Stimulated activated CD8-positive, alpha-beta memory T cell treated with anti-CD3 and anti-CD28 coated beads, Interleukin-4, amount 100 ng/mL, for 4 hours (primary cell): ENCODE measurements around the gene TENT4A.
"Not testable (repeated sequence)": the region's sequence is repeated elsewhere in the genome, so short reads cannot be mapped to it uniquely, and the experiment has no call there.

Source experiments
- DNase-seq, 2 donors: peaks; one replicate each; pipeline ENCODE4 v3.0.0-alpha.2; 2020; ENCODE audit warnings: low read depth in 2 of 2, low spot score in 1 of 2

TENT4A gene

DNA sequence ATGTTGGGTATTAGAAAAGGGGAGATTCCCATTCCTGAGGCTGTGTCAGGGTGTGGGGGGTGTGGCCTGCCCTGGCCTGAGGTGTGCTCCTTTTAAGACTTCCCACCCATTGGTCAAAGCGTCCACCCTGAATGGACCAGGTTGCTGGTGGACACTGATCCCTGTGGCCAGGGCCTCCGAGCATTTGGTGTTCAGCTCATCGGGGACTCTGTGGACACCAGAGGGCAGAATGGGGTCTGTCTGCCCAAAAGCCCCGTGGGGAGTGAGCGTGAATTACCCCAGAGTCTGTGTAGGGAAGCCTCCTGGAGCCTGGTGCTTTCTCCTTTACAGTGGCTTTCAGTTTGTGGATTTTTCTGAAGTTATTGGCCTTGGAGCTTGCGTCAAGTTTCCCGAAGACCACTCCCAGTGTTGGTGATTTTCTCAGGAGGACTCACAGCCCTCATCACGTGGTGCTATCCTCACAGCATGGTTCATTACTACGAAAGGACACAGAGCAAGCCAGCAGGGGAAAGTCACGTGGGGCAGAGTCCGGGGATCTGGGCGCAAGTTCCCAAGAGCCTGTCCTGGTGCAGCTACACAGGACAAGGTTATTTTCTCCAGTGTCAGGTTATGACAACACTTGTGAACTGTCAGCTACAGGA, 55.5 kb downstream of the TENT4A start:
- no peak for DNase-seq

- DNase-seq, result no peak
Observed at GRCh38 chr5:6770826-6771607, 57.8 kb downstream of the TENT4A start.

GRCh38 chr5:6772886-6773285, 59.7 kb downstream of the TENT4A start:
- no peak for DNase-seq

- no peak for DNase-seq
Observed at GRCh38 chr5:6773342-6774035, 60.3 kb downstream of the TENT4A start.

- DNase-seq, result not testable (repeated sequence)
Observed at GRCh38 chr5:6774207-6774606, 61.0 kb downstream of the TENT4A start.

- no peak for DNase-seq
Observed at GRCh38 chr5:6774721-6775204, 61.5 kb downstream of the TENT4A start.

DNA sequence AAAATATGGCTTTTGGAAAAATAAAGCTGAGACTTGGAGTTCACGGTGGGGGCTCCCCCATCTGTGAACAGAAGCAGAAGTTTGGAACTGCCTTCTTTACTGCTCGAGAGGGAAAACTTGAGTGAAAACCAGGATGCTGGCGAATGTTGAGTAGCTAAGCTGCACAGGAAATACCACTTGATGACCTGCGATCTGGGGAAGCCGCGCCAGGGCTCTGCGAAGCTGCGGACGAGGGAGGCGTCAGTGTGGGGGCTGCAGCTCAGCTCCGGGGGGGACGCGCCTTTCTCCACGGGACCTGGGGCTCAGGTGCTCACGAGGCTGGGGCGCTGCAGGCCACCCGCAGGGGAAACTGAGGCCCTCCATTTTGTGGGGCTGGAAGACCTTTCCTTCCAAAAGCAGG, 62.3 kb downstream of the TENT4A start:
- DNase-seq, result no peak

- no peak for DNase-seq
Observed at GRCh38 chr5:6780802-6781391, 67.7 kb downstream of the TENT4A start.

DNA sequence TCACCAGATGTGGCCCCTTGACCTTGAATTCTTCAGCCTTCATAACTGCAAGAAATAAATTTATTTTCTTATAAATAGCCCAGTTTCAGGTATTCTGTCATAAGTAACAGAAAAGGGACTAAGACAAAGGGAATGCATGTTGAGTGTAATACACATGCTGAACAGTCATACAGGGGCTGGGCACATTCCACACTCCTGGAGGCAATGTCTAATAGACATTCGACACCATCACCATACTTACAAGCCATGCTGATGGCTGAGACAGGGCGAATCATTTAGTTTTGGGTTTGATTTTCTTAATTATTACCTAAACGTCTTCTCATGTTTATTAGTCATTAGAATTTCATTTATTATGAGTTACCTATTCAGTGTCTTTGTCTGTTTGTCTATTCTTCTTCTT, 68.5 kb downstream of the TENT4A start:
- DNase-seq, result no peak

GRCh38 chr5:6783787-6784186, 70.6 kb downstream of the TENT4A start:
- no peak for DNase-seq

DNA sequence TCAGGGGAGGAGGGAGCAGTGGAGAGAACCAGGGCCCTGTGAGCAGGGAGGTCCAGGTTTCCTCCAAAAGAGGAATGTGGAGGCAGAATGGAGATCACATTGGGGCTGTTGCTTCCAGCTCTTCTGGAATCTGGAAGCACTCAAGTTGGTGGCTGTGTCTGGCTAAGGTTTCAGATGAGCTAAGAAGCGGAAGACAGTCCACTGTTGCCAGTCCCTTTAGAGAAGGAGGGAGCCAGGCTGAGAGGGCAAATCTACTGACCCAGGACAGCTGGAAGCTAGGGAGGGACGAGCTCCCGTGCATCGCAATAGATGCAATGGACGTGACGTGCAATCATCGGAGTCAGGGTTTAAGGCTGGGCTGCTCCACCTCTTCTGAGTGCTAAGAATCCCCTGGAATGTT, 71.2 kb downstream of the TENT4A start:
- DNase-seq, result no peak

DNA sequence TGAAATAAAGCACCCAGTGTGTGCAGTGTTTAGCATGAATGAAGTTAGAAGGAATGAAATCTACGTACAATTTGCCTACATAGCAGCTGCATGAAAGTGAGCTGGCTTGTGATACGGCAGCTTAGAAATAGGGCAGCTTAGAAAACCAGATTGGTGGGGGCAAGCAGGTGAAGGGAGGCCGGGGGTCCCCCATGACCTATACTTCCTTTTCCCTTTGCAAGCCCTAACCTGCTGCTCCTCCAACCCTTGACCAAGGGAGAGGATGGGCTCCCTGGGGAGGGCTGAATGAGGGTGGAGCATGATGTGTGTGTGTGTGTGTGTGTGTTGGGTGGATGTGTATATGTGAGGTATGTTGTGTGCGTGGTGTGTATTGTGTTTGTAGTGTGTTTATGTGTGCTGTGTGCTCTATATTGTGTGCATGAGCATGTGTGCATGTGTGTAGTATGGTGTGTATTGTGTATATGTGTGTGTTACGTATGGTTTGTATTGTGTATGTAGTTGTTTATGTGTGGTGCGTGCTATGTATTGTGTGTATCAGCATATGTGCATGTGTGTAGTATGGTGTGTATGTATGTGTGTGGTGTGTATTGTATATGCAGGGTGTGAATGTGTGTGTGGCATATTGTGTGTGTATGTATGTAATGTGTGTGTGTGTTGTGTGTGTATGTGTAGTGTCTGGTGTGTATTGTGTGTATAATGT, 72.1 kb downstream of the TENT4A start:
- no peak for DNase-seq

DNA sequence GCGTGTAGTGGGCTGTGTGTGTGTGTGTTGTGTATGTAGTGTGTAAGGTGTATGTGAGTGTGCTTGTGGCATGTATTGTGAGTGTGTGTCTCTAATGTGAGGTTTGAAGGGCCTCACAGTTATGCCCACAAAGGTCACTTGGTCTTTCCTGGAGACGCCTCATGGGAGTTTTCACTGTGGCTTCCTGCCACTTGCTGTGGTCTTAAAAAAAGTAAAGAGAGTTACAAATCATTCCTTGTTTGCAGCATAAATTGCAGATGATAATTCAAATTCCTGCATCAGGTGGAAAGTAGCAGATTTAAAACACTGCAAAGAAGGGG, 72.6 kb downstream of the TENT4A start:
- no peak for DNase-seq

- no peak for DNase-seq
Observed at GRCh38 chr5:6786786-6787495, 73.7 kb downstream of the TENT4A start.

DNA sequence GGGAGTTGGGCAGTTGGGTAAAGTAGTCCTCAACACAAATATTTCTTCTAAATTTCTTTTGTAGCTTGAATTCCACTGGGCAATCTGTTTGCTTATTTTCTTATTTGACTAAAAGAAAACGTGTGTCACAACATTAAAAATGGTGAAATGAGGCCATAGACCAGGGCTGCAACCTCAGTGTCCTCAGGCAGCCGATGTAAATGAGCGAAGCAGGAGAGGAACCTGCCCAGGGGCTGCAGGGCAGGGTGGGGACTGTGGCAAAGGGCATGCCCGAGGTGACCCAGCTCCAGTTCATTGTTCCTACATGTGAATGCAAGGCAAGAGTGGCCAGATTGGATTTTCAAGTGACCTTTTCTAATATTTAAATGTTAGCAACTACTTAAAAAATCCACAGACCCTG, 74.7 kb downstream of the TENT4A start:
- no peak for DNase-seq

GRCh38 chr5:6788439-6788838, 75.2 kb downstream of the TENT4A start:
- DNase-seq, result no peak

GRCh38 chr5:6788956-6789649, 75.9 kb downstream of the TENT4A start:
- DNase-seq, result no peak

GRCh38 chr5:6790346-6790865, 77.2 kb downstream of the TENT4A start:
- no peak for DNase-seq

DNA sequence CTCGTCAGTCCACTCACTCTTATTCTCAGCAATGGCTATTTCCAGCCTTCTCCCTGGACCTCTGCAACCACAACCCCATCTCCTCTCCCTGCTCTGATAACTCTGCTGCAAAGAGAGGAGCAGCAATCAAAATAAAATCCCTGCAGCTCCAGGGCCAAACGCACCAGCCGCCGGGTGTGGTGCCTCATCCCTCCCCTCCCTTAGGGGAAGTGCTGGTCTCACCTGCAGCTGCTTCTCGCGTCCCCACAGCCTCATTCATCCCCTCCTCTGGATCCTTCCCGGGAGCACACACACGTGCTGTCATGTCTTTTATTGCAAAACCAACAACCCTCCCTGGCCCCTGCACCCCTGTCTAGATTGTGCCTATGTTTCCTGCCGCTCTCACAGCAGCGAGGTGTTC, 77.8 kb downstream of the TENT4A start:
- no peak for DNase-seq

DNA sequence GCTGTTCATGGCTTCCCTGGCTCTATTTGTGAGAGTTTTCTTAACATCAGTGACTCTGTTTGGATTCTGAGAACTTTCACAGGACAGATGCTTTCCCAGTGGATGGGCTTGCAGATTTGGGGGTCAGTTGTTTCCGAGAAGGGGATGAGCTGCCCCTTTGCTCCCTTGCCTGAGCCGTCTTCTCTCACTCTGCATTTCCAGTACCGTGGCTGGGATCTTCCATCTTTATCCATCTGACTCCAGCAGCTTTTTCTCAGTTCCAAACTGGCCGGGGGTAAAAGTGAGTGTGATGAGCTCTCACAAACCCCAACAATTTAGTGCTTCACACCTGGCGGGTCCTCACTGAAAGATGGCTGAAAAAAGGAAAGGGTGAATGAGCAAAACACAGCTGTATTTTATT, 79.1 kb downstream of the TENT4A start:
- no peak for DNase-seq
